HUES48 (cell line): Measurements from ENCODE around the gene ACSM5.
"Not testable (repeated sequence)": the region's sequence is repeated elsewhere in the genome, so short reads cannot be mapped to it uniquely, and the experiment has no call there.

Experiments used
- H3K27ac ChIP-seq: one replicate; pipeline ENCODE4 v1.7.0; 2013; ENCODE audit warnings: low read depth, low read length, inconsistent platforms
- H3K27me3 ChIP-seq: 2 replicates; pipeline ENCODE4 v1.6.1; 2013; ENCODE audit warnings: mild to moderate bottlenecking, low read length; ENCODE audit not compliant: control insufficient read depth, insufficient read depth
- H3K36me3 ChIP-seq: 2 replicates; pipeline ENCODE4 v1.6.1; 2013; ENCODE audit warnings: low read length; ENCODE audit not compliant: control insufficient read depth, insufficient read depth
- H3K4me1 ChIP-seq: 2 replicates; pipeline ENCODE4 v1.6.1; 2013; ENCODE audit warnings: mild to moderate bottlenecking, low read length; ENCODE audit not compliant: control insufficient read depth, insufficient read depth
- H3K4me3 ChIP-seq: 2 replicates; pipeline ENCODE4 v1.5.1; 2013; ENCODE audit warnings: mild to moderate bottlenecking, low read depth, low read length
- H3K9ac ChIP-seq: 2 replicates; pipeline ENCODE4 v1.6.1; 2013; ENCODE audit warnings: mild to moderate bottlenecking, low read depth, low read length, moderate library complexity
- H3K9me3 ChIP-seq: 2 replicates; pipeline ENCODE4 v1.6.1; 2013; ENCODE audit warnings: low read length; ENCODE audit not compliant: control insufficient read depth, insufficient read depth

The ACSM5 gene

GRCh38 chr16:20401066-20401465, 8.3 kb upstream of the ACSM5 start:
- no peak overlapping the region for H3K9ac ChIP-seq
- H3K4me1 ChIP-seq = no peaks in the 10 kb centered on the region
- no peak overlapping the region for H3K4me3 ChIP-seq
- no peaks in the 10 kb centered on the region for H3K36me3 ChIP-seq
- no peaks in the 10 kb centered on the region for H3K9me3 ChIP-seq
- H3K27me3 ChIP-seq = no peaks in the 10 kb centered on the region
- H3K27ac ChIP-seq = no peak overlapping the region

GRCh38 chr16:20401475-20402016, 7.8 kb upstream of the ACSM5 start:
- Histone ChIP-seq H3K27ac (no peak overlapping the region), H3K4me1 (no peaks in the 10 kb centered on the region), H3K36me3 (no peaks in the 10 kb centered on the region), H3K9me3 (no peaks in the 10 kb centered on the region), H3K27me3 (no peaks in the 10 kb centered on the region), H3K9ac (no peak overlapping the region), H3K4me3 (no peak overlapping the region)

GRCh38 chr16:20402651-20403050, 6.7 kb upstream of the ACSM5 start:
- no peaks in the 10 kb centered on the region for H3K36me3 ChIP-seq
- no peaks in the 10 kb centered on the region for H3K9me3 ChIP-seq
- no peaks in the 10 kb centered on the region for H3K27me3 ChIP-seq
- H3K27ac ChIP-seq = no peak overlapping the region
- H3K9ac ChIP-seq = no peak overlapping the region
- no peaks in the 10 kb centered on the region for H3K4me1 ChIP-seq
- no peak overlapping the region for H3K4me3 ChIP-seq

DNA sequence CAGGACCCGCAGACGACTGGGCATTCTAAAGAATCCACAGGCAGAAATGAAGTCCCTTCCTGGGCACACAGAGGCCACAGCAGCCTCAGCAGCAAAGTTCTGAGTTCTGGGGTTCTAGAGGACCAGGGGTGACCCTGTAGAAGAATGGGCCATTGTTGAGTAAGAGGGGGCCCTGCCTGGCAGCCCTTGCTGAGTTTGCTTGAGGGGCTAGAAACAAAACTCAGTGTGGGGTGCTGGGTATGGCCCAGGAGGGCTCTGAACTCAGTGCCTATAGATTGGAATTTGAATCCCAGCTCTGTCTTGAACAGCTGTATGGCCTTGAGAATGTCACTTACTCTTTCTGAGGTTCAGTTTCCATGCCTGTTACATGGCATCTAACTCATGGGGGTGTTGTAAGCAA, 4.7 kb upstream of the ACSM5 start, which contains the start of gene PDILT:
Gene PDILT, minus strand, starts transcription at position 101 of the 400 bp plus-strand sequence. CDS start 5,437 bp downstream, outside the sequence.
- no peak within 1 kb of the TSS for H3K4me3 ChIP-seq
- H3K9ac ChIP-seq = no peak within 1 kb of the TSS
- 0 out of 2 replicates have a peak, but pooled peaks cover 2% of the 10 kb centered on the region for H3K4me1 ChIP-seq
- no peaks in the 10 kb centered on the region for H3K9me3 ChIP-seq
- H3K27me3 ChIP-seq = no peaks in the 10 kb centered on the region
- no peaks in the 10 kb centered on the region for H3K36me3 ChIP-seq
- H3K27ac ChIP-seq = no peak within 1 kb of the TSS

- Histone ChIP-seq H3K9ac (no peak overlapping the region), H3K27me3 (no peaks in the 10 kb centered on the region), H3K36me3 (no peaks in the 10 kb centered on the region), H3K4me3 (no peak overlapping the region), H3K27ac (no peak overlapping the region), H3K4me1 (0 out of 2 replicates have a peak, but pooled peaks cover 2% of the 10 kb centered on the region), H3K9me3 (peaks cover 2% of the 10 kb centered on the region; the same call in 1 of the 2 replicates)
Observed at GRCh38 chr16:20410121-20410723, 888 bp downstream of the ACSM5 start.

DNA sequence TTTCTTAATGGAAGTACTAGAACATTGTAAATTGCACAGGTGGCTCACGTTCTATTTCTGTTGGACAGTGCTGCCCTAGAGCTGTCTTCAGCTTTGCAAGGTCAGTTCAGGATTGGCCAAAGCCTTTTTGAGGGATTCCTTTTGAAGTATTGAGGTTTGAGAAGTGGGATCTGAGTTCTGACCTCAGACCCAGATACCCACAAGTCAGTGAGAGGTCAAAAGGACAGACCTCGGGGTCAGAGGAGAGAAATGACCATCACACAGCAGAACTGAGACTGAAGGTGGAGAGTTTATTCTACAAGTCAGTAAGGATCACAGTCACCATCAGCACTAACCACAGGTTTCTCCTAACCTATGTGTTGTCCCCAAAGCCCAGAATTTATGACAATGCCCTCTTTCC, 1.7 kb downstream of the ACSM5 start:
- no peak overlapping the region for H3K4me3 ChIP-seq
- H3K27ac ChIP-seq = no peak overlapping the region
- H3K9ac ChIP-seq = no peak overlapping the region
- no peaks in the 10 kb centered on the region for H3K36me3 ChIP-seq
- H3K9me3 ChIP-seq = peaks cover 2% of the 10 kb centered on the region; the same call in 1 of the 2 replicates
- no peaks in the 10 kb centered on the region for H3K27me3 ChIP-seq
- H3K4me1 ChIP-seq = 0 out of 2 replicates have a peak, but pooled peaks cover 2% of the 10 kb centered on the region

DNA sequence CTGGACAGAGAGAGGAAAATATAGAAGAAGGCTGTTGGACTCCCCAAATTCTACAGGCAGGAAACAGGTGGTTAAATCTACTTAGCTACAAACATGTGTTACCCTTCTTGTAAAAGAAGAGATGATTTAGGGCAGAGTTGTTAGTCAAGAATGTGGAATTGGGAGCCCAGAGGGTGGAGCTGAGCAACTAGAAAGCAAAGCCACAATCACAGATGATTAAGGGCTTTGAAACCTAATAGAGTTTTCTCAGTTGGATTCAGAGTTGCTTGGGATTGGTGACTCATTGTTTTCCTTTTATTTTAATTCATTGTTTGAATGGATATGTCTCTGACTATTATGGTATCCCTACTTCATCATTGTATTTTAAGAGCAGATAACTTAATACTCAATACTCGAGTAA, 6.2 kb downstream of the ACSM5 start:
- no peak overlapping the region for H3K9ac ChIP-seq
- H3K9me3 ChIP-seq = peaks cover 2% of the 10 kb centered on the region; the same call in 1 of the 2 replicates
- H3K36me3 ChIP-seq = no peaks in the 10 kb centered on the region
- H3K27me3 ChIP-seq = no peaks in the 10 kb centered on the region
- no peak overlapping the region for H3K4me3 ChIP-seq
- H3K27ac ChIP-seq = no peak overlapping the region
- H3K4me1 ChIP-seq = no peaks in the 10 kb centered on the region

DNA sequence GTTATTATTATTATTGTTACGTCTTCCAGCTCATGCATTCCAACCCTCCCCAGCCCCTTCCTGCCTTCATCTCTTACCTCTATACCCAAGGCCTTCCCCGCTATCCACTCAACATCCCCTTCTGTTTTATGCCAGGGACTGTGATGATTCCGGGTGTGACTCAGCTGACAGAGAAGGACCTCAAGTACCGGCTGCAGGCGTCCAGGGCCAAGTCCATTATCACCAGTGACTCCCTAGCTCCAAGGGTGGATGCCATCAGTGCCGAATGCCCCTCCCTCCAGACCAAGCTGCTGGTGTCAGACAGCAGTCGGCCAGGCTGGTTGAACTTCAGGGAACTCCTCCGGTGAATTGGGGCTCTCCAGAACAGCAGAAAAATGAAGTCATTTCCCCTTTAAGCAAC, 9.8 kb downstream of the ACSM5 start:
- not testable (repeated sequence) for H3K27ac ChIP-seq, H3K4me3 ChIP-seq, H3K36me3 ChIP-seq, H3K9me3 ChIP-seq, H3K9ac ChIP-seq, H3K27me3 ChIP-seq, H3K4me1 ChIP-seq

GRCh38 chr16:20421748-20422147, 12.4 kb downstream of the ACSM5 start:
- H3K36me3 ChIP-seq, H3K9me3 ChIP-seq, H3K4me3 ChIP-seq, H3K27me3 ChIP-seq, H3K4me1 ChIP-seq, H3K27ac ChIP-seq, H3K9ac ChIP-seq: not testable (repeated sequence)

DNA sequence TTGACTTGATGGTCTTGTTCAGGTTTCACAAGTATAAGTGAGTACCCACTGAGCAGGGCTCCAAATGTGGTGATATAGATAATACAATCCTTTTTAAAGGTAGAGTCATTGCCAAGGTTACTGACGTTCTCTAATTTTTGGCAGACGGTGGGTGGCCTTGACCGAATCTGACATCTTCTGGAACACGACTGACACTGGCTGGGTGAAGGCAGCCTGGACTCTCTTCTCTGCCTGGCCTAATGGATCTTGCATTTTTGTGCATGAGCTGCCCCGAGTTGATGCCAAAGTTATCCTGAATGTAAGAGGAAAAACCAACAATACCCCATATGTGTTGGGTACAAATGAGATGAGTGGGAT, 14.4 kb downstream of the ACSM5 start:
- H3K4me1 ChIP-seq, H3K27ac ChIP-seq, H3K36me3 ChIP-seq, H3K4me3 ChIP-seq, H3K9me3 ChIP-seq, H3K27me3 ChIP-seq, H3K9ac ChIP-seq: not testable (repeated sequence)

GRCh38 chr16:20424129-20424866, 15.0 kb downstream of the ACSM5 start:
- no peak overlapping the region for H3K4me3 ChIP-seq
- no peaks in the 10 kb centered on the region for H3K4me1 ChIP-seq
- no peak overlapping the region for H3K9ac ChIP-seq
- H3K27ac ChIP-seq = no peak overlapping the region
- H3K9me3 ChIP-seq = no peaks in the 10 kb centered on the region
- no peaks in the 10 kb centered on the region for H3K36me3 ChIP-seq
- H3K27me3 ChIP-seq = no peaks in the 10 kb centered on the region
